NCI-H748 (cell line): ENCODE results near the gene RBM24.
"Not testable (repeated sequence)": the region's sequence is repeated elsewhere in the genome, so short reads cannot be mapped to it uniquely, and the experiment has no call there.

Experiments used
- DNase-seq: peaks from one replicate; lab custom pipeline; 2025; ENCODE audit not compliant: unreplicated experiment; lab: John Stamatoyannopoulos, UW

The RBM24 gene

DNA sequence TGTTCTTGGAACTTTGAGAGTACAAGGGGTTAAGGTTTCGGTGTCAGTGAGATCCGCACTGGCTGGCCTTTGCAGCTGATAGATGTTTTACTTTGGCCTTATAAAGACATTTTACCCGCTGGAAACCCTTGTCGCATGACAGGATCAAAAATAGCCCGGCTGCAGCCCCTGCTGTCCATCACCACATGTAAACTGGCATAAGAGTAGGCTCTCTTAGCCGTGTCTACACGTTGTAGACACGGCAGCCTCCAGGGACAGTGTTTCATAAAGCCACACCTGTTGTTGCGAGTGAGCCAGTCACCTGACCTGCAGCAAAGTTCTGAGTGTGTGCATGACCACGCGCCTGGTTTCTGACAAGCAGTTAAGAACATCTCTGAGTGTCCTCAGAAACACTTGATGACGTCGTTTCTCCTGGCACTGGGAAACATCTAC is 8.5 kb downstream of the RBM24 start:
- DNase-seq = no peak

GRCh38 chr6:17291778-17292177 is 10.6 kb downstream of the RBM24 start:
- peak; percentile 98 for DNase-seq

DNA sequence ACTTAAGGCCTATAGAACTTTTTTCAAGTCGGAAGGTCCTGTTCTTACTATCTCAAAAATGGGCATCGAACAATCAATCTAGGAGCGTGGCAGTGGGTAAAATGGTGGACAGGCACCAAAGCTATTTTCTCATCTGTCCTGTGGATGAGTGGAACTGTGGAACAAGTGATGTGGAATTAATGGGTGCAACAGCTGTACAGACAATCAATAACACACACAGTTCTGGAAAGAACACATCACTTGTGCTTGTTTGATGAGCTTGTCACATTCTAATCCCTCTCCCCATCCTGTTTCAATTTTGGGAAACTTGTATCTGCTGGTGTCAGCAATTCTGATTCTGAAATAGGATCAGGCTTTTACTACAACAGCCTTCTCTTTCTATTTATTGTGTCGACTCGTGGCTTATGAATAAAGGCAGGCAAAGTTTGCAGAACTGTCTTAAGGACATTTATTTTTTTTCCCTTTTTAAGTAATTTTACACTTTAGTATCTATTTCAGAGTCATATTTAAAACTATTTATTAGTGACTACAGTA is 11.5 kb downstream of the RBM24 start:
- peak; percentile 23 for DNase-seq

- DNase-seq = no peak
Measured at GRCh38 chr6:17293395-17293794, 12.2 kb downstream of the RBM24 start.

DNA sequence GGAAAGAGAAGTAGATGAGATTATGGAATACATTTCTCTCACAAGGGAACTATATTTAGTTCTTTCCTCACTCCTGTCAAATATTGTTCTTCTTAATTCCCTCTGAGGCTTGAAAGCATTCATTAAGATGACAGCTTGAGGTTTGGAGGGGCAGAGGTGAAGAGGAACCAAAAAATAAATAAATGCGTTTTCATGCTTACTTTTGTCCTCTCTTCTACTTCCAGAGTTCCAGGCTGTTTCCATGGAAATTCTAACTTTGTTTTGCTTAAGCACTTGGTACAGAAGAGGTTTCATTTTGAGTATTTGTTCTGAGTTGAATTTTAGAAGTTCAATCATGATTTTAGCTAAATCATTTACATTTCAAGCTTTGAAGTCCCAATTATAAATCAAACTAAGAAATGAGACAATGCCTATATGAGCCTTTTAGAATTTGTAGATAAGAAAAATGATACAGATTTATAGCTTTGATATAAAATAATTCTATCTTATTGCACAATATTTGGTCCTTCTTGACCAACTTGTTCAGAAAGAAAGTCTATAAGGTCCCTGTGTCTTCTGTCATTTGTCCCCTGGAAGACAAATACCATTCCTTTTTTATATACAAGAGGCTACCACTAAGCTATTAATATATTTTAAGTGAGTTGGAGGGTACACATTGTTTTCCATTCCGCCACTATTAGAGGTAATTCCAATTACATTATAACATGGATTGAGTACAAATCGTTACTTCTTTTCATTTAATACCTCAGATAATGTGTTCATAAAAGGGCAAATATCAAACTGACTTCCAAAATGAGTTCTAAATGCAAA is 16.3 kb downstream of the RBM24 start:
- no peak for DNase-seq

DNA sequence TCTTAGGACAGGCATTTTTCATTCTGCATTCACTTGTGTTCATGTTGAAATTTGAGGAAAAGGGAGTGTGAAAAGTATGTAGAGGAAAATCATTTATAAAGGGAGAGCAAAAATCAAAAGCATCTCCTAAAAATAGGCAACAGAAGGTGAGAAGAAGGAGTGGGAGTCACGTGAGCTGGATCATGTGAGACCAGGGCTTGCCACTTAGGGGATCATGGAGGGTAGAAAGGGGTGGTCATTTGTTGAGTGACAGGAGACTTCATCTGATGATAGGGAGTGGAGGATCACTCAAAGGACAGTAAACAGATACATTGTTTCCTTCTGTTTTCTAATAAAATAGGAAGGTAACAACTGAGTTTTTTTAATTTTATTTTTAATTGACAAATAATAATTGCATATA is 17.1 kb downstream of the RBM24 start:
- no peak for DNase-seq

GRCh38 chr6:17299222-17299621 is 18.1 kb downstream of the RBM24 start:
- no peak for DNase-seq

GRCh38 chr6:17299750-17300149 is 18.6 kb downstream of the RBM24 start:
- no peak for DNase-seq

GRCh38 chr6:17300637-17301036 is 19.5 kb downstream of the RBM24 start:
- DNase-seq = no peak

DNA sequence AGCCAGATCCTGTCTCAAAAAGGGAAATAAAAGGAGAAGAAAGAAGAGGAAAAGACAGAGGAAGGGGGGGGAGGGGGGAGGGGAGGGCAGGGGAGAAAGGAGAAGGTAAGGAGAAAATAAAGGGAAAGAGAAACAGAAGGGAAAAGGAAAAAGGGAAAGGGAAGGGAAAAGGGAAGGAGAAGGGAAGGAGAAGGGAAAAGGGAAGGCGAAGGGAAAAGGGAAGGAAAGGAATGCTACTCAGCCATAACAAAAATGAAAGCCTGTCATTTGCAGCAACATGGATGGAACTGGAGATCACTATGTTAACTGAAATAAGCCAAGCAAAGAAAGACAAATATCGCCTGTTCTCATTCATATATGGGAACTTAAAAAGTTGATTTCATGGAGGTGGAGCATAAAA is 22.3 kb downstream of the RBM24 start:
- no peak for DNase-seq

DNA sequence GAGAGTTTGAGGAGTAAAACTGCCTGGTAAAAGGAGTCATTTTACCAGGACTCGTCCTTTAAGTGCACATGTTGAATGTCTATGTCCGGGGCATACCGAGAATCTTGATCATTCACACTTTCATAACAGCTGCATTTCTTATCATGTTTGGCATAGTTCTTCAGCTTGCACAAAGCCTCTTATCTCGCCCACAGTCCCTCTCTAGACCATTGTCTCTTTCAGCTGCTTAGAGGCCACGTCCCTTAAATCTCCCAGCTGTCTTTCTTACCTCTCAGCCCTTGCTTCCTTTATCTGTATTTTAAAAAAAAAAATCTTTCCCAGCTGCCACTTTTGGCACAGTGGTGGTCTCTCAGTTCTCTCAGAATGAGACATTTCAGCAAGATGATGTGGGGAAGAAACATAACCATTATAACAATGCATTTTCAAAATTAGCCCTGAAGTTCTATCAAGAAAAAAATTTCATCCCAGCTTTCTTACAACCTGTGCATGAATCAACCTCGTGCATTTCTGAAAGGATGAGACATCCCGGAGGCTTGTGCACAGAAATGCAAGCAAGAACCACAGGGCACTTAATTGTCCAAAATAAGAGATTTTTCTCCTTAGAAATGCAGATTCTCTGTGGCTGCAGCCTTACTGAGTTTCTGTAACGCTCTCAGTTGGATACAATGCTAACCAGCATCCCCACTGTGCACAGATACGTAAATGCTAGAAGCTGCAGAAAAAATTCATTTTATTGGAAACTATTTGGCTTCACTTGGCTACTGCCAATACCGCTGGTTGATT is 24.2 kb downstream of the RBM24 start:
- DNase-seq = no peak

DNA sequence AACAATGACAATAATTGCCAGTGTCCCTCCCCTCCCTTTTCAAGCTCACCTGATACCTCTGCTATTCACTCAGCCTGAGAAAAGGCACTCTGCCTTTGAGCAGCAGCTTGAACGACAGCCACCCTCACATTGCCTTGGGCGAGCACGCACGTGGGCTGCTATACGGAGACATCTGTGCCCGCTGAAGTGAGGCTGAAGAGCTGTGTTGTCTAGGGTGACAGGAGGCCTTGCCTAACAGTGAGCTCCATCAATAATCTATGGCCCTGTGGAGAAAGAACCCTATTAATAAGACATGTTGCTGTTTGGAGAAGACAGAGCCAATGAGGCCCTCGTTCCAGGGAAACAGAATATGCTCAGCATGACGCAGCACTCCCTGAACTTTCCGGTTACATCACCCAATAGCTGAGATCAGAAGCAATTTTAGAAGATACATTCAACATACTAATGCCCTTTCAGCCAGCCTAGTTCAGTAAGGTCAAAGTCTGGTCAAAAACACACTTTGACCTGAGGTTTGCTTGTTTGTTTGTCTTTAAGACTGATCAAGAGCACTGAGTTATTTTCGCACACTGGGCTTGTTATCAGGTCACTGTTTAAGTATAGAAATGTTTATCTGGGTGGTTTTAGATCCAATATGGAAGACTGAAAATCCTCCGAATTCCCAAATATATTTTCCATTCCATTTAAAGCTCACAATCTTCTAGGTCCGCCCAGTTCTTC is 30.6 kb downstream of the RBM24 start:
- DNase-seq = no peak

DNA sequence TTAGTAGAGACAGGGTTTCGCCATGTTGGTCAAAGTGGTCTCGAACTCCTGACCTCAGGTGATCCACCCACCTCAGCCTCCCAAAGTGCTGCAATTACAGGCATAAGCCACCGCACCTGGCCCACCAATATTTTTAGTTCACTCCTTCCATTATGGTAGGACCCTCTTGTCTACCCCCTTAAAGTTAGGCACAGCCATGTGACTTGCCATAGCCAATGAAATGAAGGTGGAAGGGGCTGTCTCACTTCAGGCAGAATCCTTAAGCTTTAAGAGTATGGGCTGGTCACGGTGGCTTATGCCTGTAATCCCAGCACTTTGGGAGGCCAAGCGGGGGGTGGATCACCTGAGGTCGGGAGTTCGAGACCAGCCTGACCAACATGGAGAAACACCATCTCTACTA is 32.1 kb downstream of the RBM24 start:
- DNase-seq = not testable (repeated sequence)

GRCh38 chr6:17313971-17314370 is 32.8 kb downstream of the RBM24 start:
- no peak for DNase-seq

DNA sequence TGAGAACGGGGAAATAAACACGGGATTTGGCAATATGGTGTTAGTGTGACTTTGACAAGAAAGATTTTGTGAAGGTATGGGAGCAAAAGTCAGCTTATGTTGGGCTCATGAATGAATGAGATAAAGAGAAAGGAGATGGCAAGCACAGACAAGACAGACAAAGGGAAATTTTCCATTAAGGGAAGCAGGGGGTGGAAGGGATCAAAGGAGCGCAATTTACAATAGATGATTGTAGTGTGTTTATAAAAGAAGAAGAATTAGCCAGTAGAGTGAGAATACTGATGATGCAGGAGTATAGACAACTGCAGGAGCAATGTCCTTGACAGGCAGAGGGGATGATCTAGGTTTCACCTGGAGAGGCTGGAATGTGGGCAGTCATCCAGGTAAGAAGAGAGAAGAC is 34.1 kb downstream of the RBM24 start:
- DNase-seq = no peak

GRCh38 chr6:17318435-17319165 is 37.4 kb downstream of the RBM24 start:
- DNase-seq = no peak

GRCh38 chr6:17320266-17320665 is 39.1 kb downstream of the RBM24 start:
- DNase-seq = not testable (repeated sequence)

- DNase-seq = no peak
Measured at GRCh38 chr6:17331238-17331637, 50.1 kb downstream of the RBM24 start.

DNA sequence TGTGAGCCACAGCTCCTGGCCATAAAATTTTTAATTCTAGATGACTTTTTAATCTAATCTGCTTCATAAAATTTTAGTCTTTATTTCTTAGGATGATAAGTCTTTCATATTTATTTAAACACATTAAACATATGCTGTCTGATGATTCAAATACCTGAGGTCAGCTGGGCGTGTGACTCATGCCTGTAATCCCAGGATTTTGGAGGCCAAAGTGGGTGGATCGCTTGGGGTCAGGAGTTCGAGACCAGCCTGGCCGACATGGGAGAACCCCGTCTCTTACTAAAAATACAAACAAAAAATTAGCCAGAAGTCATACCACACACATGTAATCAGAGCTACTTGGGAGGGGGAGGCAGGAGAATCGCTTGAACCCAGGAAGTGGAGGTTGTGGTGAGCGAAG is 53.1 kb downstream of the RBM24 start:
- DNase-seq = no peak

- no peak for DNase-seq
Measured at GRCh38 chr6:17336425-17336824, 55.3 kb downstream of the RBM24 start.

DNA sequence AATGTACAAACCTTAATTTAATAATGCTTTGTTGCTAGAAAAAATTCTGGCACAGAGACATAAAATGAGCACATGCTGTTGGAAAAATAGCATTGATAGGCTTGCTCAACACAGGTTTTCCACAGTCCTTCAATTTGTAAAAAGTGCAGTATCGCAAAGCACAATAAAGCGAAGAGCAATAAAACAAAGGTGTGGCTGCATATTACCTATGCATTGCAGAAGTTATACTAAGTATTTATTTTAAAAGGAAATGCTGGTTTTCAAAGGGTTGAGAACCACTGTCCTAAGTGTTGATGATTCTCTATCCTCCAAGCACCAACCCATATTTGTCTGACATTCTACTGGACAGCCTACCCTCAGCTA is 58.1 kb downstream of the RBM24 start:
- DNase-seq = no peak
